Activated CD4-positive, alpha-beta T cell treated with anti-CD3 and anti-CD28 coated beads for 24 hours (primary cell): ENCODE data around the gene YEATS4.
"Not testable (repeated sequence)": the region's sequence is repeated elsewhere in the genome, so short reads cannot be mapped to it uniquely, and the experiment has no call there.

Experiments
- DNase-seq, 2 donors: peaks; one replicate each; pipeline ENCODE4 v3.0.0-alpha.2; 2020; ENCODE audit warnings: low read depth in 2 of 2

YEATS4 gene

DNA sequence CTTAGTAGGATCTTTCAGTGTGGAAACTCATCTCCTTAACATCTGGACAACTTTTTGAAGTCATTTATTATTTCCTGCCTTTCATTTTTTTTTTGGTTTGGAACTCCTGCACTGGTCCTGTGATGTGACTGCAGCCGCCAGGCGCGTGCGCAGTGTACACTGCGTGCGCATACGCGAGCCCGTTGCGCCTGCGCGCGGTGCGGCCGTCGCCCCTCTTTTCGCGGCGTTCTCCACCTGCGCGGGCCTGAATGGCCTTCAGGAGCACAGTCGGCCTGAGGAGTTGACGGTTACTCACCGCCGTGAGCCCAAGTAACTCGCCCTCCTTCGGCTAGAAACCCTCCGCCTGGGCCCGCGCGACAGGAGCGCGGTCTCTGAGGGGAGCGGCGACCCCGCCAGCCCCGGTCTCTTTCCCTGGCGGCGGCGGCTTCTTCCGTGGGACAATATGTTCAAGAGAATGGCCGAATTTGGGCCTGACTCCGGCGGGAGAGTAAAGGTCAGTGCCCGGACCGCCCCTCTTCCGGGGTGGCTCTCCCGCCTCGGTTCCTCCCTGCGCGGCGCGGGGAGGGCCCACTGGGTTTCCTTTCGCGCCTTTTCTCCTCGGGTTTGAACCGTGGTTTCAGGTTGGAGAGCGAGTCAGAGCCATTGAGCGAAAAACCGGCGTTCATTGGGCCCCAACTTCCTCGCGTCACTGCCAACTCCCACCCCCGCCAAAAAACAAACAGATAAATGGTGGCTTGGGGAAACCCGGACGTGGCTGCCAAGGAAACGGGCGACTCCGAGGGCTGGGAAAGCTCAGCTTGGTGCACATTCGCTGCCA lies at the start of gene YEATS4:
Gene YEATS4, plus strand, starts transcription at position 213 of the 817 bp plus-strand sequence. Its CDS starts 230 bp downstream, at position 443.
- peak; percentile 72 to 73 for DNase-seq

DNA sequence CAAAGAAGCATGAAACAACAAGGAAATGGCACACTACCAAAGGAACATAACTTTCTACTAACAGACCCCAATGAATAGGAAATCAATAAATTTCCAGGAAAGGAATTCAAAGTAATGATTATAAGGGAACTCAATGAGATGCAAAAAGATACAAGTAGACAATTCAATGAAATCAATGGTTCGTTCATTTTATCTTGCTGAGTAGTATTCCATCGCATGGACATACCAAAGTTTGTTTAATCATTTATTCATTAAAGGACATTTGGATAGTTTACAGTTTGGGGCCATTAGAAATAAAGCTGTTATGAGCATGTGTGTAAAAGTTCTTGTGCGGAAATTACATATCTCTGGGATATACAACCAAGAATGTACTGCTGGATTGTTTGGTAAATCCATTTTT lies 46.3 kb upstream of the YEATS4 start:
- DNase-seq = no peak

DNA sequence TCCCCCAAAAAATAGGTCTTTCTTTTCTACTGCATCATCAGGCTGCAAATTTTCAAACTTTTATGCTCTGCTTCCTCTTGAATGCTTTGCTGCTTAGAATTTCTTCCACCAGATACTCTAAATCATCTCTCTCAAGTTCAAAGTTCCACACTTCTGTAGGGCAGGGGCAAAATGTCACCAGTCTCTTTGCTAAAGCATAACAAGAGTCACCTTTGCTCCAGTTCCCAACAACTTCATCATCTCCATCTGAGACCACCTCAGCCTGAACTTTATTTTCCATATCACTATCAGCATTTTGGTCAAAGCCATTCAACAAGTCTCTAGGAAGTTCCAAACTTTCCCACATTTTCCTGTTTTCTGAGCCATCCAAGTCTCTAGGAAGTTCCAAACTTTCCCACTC lies 42.8 kb upstream of the YEATS4 start:
- DNase-seq = not testable (repeated sequence)

DNA sequence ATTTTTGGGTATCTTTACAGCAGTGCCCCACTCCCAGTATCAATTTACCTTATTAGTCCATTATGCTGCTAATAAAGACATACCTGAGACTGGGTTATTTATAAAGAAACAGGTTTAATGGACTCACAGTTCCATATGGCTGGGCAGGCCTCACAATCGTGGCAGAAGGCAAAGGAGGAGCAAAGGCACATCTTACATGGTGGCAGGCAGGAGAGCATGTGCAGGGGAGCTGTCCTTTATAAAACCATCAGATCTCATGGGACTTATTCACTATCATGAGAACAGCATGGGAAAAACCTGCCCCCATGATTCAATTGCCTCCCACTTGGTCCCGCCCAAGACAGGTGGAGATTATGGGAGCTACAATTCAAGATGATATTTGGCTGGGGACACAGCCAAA lies 42.3 kb upstream of the YEATS4 start:
- not testable (repeated sequence) for DNase-seq

DNA sequence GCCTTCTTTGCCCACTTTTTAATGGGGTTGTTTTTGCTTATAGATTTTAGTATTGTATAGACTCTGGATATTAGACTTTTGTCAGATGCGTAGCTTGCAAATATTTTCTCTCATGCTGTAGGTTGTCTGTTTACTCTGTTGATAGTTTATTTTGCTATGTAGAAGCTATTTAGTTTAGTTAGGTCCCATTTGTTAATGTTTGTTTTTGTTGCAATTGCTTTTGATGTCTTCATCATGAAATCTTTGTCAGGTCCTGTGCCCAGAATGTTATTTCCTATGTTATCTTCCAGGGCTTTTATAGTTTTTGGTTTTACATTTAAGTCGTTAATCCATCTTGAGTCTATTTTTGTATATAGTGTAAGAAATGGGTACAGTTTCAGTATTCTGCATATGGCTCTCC lies 41.3 kb upstream of the YEATS4 start:
- no peak for DNase-seq

DNA sequence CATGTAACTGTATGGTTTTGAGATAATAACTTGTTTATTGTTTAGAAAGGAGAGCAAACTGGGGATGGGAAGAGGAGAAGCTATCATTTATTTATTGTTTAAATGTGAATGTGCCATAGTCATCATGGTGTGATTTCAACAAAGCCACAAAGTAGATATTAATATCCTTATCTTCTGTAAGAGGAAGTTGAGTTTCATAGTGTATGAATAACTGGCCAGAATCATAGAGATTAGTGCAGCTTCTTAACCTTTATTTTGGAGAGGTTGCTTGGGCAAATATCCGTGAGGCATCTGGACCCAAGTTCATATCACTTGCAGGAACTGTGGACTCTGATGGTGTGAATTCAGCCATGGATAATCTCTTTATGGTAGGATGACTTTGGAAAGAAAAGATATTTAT lies 38.2 kb upstream of the YEATS4 start:
- DNase-seq = no peak

DNA sequence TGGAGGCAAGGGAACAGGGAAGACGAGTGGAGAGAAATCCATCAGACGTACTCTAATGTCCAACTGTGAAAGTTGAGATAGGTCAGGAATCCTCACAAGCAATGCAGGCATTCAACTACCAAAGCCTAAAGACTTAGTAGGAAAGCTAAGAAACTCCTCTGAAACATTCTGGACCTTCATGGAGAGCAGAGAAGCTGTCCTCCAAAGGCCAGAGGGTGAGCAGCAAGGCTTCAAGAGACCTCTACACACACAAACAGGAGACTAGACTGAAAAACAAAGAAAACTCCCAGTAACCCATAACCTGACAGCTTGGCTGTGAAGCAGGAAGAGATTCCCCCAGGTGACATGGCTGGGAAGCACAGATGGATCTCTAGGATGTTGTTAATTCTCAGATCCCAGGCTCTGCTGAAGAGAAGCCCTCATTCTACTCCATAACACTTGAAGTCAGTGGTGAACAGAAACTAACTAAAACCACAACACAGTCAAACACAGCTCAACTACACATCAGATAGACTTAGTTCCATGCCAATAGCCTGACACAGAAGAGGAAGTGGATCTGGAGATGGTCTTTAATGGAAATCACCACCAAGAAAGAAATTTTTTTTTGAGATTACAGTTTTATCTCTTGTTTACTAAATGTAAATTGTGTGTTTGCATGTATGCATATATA lies 34.6 kb upstream of the YEATS4 start:
- no peak for DNase-seq

DNA sequence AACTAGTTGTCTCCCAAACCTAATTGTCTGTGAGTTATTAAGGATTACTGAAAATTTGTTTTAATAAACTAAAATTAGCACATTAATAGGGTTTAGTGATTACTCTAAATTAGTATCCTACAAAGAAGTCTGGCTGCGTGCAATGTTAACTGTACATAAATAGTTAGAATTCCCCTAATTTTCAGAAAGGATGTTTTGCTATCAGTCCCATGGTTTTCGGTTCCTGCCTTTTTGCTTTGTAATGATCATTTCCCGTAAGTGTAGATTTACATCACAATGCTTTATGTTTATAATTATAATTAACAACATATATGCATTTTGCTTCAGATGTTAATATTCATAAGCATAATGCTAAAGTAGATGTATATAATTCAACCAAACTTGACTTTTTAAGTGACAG lies 31.1 kb upstream of the YEATS4 start:
- DNase-seq = no peak

DNA sequence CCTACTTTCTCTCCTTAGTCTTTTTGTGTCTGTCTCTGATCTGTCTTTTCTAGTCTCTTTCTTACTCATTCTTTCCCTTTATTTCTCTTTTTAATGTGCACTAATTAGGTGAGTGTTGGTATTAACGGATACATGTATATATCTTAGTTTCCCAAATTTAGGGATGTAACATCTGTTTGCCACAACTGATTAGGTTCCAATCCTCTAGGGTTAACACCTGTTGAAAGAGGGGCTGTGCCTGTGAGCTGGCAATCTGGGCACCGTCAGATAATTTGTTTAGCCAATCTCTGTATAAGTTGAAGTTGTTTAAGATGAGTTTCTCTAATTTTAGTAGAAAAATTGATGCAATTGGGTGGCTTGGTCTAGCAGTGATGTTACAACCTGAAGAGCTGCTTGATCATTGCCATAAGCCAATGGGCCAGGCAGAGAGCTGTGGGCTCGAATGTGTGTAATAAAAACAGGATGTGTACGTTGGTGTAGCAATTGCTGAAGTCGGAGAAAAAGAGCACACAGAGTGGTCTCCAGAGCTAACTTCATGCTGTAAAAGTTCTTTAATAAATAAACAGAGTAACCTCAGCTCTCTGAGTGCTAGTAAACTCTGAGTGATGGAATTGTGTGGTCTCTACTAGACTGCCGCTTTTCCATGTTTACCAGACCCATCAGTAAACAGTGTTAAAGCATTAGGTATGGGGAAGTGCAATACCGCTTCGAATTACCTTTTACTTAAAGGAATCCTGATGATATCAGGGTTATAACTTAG lies 29.7 kb upstream of the YEATS4 start:
- no peak for DNase-seq

DNA sequence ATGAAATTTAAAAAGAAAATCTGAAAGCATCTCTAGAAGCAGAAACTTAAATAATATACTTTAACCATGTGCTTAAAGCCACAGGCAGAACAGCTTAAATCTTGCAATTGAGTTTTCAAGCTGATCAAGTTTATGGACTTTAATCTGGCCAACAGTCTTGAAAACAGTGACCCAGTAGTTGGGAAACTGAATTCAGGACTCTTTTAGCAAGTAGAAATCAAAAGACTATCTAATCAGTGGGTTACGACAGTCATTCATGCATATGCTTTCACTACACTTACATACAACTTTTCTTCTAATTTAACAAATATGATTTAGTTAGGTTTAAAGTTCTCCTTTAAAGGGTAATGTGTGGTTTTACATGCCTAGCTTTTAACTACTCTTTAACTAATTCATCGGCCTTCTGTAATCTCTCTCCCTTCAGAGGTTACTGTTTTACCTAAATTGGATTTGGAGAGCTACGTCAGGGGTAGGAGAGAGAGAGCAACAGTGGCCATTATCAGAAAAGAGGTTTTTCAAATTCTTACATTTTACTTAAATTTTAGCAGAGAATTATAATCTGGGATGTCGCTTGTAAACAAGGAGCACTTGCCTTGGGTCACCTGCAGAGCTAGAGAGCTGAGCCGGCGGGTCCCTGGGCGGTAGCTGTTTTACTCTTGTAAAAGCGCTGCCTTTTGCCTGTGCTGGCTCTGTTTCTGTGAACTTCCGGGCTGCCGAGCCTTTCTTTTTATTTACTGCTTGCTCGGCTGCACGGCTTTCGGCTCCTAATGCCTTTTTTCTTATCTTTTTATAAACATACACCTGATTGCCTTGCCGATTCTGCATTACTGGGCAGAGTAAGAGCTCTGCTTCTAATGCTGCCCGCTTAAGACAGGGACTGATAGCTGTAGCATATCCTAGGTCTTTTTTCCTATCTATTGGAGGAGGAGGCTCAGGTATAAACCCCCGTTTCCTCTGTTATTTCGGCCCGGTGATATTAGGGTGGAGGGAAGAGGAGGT lies 28.8 kb upstream of the YEATS4 start:
- peak; percentile 18 to 25 for DNase-seq

DNA sequence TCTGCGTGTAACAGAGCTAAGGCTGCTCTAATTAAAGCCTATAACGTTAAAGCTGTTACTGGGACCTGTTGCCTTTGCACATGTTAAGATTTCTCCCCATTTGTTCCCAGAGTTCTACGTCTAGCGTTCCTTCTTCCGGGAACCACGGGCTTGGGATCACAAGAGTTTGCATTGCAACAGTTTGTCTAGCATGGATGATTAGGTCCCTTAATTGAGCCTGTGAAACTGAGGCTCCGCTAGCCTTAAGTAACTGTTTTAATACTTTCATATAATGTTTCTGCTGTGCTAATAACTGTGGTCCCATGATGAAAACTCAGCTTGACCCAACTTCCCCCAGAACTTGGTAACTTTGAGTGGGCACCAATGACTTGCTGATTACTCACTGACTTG lies 28.0 kb upstream of the YEATS4 start:
- DNase-seq = no peak

DNA sequence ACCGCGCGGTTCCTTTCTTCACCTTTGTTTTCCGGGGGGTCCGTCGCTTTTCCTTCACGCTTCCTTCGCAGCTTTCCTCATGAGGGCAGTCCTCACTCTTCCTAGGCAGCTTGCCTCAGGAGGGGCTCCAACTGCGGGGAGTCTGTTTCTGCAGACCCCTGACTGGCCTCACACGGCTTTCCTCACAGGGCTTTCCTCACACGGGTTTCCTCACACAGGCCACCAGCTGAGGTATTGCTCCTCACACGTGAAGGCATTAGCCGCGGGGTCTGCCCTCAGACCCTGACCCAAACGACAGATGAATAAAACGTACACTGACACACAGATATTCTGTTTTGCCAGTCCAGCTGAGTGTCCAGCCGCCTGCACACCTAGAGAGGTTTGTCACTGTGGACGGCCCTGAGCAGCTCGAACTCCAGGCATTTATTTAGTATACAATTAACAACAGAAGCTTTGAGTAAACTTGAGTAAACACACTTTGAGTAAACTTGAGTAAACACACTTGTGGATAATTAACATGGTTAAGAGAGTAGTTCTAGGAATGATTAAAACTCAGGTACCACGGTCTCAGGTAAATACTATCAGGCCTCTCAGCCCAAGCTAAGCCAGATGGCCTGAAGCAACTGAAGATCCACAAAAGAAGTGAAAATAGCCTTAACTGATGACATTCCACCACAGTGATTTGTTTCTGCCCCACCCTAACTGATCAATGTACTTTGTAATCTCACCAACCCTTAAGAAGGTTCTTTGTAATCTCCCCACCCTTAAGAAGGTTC lies 27.4 kb upstream of the YEATS4 start:
- no peak for DNase-seq

DNA sequence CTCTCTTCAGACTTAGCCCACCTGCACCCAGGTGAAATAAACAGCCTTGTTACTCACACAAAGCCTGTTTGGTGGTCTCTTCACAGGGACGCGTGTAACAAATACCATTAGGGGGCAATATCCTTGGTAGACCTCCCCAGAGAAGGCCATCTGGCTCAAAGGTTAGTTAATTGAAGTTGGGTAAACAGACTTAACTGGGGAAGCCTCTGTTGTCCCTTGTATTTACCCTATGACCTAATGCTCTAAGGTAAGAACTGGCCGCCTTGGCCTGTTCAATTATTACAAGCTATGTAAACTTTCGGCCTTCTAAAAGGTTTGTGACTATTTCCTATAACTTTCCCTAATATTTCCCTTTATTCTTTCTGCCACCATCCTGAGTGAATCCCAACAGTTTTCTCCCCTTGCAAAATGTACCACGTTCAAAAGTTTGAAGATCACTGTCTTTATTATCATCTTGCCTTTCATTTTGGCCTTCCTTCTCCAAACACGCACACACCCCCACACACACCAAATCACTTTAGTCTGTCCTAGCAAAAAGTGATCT lies 26.7 kb upstream of the YEATS4 start:
- no peak for DNase-seq

DNA sequence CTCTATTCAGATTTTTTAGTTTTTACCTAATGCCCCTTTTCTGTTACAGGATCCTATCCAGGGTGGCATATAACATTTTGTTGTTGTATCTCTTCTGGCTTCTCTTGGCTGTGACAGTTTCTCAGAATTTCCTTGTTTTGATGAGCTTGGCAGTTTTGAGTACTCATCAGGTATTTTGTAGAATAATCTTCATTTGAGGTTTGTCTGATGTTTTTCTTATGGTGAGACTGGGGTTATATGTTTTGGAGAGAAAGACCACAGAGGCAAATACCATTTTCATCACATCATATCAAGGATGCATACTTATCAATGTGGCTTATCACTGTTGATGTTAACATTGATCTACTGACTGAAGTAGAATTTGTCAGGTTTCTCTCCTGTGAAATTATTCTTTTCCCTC lies 25.4 kb upstream of the YEATS4 start:
- DNase-seq = no peak

DNA sequence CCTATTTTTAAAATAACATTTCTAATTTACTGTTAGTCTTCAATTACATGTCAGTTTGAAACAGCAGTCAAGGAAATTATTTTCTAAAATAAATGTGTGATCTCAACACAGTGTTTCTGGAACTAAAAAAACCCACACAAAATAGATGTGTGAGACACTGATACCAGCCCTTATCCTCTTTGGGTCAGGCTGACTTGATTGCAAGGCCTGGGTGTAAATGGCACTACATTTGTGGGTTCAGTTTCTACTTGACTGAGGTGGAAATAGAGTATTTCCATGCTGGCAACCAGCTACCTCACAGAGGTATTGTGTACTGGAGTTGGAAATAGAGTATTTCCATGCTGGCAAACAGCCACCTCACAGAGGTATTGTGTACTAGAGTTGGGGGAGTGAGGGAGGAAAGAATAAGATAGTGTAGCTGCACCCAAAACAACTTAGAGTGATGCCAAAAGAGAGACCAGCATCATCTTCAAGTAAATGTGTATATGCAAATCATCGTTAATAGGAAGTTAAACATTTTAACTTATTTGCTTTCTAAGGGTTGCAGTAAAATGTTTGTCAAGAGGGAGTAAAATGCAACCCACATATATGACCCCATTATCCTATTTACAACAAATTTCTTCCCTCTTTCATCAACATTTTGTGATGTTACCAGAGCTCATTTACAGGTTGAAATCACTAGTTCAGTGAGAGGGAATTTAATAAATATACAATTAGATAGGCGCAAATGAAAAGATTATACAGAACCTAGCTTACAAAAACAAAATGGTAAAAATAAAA lies 22.0 kb upstream of the YEATS4 start:
- DNase-seq = no peak

DNA sequence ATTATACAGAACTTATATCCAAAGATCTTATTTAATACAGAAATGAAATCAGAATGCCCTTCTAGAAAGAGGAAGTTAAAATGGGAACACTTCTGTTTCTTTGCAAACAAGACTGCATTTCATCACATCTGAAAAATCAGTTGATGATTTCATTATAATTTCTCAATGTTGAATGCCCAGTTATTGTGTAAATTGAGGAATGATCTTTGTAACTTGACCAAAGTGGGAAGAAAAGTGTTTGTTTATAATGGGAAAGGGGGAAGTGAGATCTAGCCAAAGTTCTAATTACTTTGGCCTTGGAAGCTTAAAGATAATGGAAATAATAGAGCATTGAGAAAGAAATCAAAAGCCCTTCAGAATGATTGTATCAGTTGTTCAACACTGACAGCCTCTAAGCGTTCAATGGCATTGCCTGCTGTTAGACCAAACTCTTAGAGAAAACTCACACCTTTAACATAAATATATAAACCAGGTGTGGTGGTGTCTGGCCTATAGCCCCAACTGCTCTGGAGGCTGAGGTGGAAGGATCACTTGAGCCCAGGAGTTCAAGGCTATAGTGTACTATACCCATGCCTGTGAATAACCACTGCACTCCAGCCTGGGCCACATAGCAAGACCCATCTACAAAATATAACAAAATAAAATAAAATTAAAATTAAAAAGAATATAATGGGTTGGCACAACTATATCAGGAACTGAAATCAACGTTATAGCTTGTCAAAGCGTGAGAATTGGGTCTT lies 21.3 kb upstream of the YEATS4 start:
- DNase-seq = no peak

DNA sequence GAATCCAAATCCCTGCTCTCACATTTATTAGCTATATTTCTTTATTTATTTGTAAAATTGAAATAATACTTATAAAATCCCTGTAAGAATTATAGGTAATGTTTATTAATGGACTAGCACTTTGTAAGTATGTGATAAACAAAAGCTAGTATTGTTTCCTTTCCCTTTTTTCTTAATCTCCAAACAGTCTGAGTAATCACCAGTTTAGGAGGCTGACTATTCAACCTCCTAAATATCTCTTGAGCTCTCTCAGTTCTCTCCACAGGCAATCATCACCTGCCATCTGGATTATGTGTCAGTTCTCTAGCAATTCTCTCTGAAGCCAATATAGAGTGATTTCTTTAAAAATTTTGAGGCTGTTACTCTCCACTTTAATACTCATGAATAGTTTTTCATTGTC lies 20.6 kb upstream of the YEATS4 start:
- no peak for DNase-seq

DNA sequence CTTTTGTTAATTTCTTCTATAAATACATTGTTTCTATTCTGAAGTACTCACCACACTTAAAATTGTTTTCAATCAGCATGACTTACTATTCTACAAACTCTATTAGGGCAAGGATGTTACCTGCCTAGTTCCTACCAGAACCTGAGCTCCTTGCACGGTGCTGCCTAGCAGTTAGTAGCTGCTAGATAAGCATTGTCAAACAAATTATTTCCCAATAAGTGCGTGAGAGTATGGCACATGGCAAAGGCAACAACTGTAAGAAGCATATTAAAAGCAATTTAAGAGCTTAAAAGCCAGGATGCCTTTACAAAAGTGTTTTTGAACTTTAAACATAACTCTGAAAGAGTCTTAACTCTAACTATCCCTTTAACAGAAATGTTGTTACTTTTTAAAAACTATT lies 19.5 kb upstream of the YEATS4 start:
- DNase-seq = no peak

DNA sequence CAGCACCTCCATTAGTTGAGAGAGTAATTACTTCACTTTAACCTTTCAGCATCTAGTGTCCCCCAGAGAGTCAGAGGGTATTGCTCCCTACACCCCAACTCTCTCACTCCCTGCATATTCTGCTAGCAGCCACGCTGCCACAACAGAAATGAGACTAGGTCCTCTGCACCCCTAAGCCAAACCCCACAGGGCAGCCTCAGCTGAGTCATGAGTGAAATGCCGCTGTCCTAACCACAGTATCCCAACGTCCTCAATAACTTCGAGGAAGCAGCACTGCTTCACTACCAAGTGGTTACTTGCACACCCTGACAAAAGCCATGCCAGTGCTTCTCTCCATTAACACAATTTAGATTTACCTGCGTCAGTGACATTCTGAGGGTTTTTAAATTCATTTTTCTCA lies 18.2 kb upstream of the YEATS4 start:
- DNase-seq = no peak
